Neural cell (in vitro differentiated cells): ENCODE data around the gene PSMA7. TPM values are rescaled to one million over a fixed set of nuclear protein-coding genes. Genes with fewer than 3 reads are reported as not detected.
"Not testable (repeated sequence)": the region's sequence is repeated elsewhere in the genome, so short reads cannot be mapped to it uniquely, and the experiment has no call there.

Source experiments
- H2AFZ ChIP-seq: fragments of 200-600, 300-800 bp; sonication (generic), shearing (Covaris generic); 2 replicates; pipeline ENCODE4 v1.6.0; 2014; ENCODE audit warnings: low read depth, mild to moderate bottlenecking, antibody characterized with exemption, low read length, moderate library complexity
- H3F3A ChIP-seq: fragments of 200-600 bp; shearing (Covaris generic); 2 replicates; pipeline ENCODE4 v1.6.1; 2016; ENCODE audit warnings: mild to moderate bottlenecking, moderate library complexity, mixed read lengths, antibody characterized with exemption, low read length; ENCODE audit not compliant: insufficient read depth, poor library complexity, severe bottlenecking
- H3K27ac ChIP-seq: fragments of 200-600, 300-800 bp; sonication (generic), shearing (Covaris generic); 2 replicates; pipeline ENCODE4 v1.5.1; 2014; ENCODE audit warnings: mild to moderate bottlenecking, low read length, moderate library complexity
- H3K27me3 ChIP-seq: fragments of 300-800, 200-600 bp; sonication (generic), shearing (Covaris generic); 2 replicates; pipeline ENCODE4 v1.6.0; 2014; ENCODE audit warnings: mild to moderate bottlenecking, low read depth, low read length, moderate library complexity; ENCODE audit not compliant: insufficient read depth
- H3K36me3 ChIP-seq: fragments of 300-800, 200-600 bp; sonication (generic), shearing (Covaris generic); 2 replicates; pipeline ENCODE4 v1.5.1; 2014; ENCODE audit warnings: mild to moderate bottlenecking, antibody characterized with exemption, low read length, moderate library complexity; ENCODE audit not compliant: insufficient read depth
- H3K4me2 ChIP-seq: fragments of 300-800, 200-600 bp; sonication (generic), shearing (Covaris generic); 2 replicates; pipeline ENCODE4 v1.6.0; 2014; ENCODE audit warnings: mild to moderate bottlenecking, low read length
- H3K4me3 ChIP-seq: fragments of 300-800, 200-600 bp; sonication (generic), shearing (Covaris generic); 2 replicates; pipeline ENCODE4 v1.5.1; 2014; ENCODE audit warnings: mild to moderate bottlenecking, low read length, moderate library complexity
- H3K79me2 ChIP-seq: fragments of 200-600 bp; shearing (Covaris generic); replicated peaks from 2 replicates; pipeline ENCODE4 v1.6.0; 2014; ENCODE audit warnings: mild to moderate bottlenecking, low read length, moderate library complexity; ENCODE audit not compliant: insufficient read depth
- H3K9ac ChIP-seq: fragments of 300-800, 200-600 bp; sonication (generic), shearing (Covaris generic); 2 replicates; pipeline ENCODE4 v1.6.1; 2016; ENCODE audit warnings: mild to moderate bottlenecking, low read length, mixed read lengths
- H3K9me2 ChIP-seq: fragments of 200-600 bp; shearing (Covaris generic); 2 replicates; pipeline ENCODE4 v1.6.1; 2016; ENCODE audit warnings: mild to moderate bottlenecking, low read length, mixed read lengths; ENCODE audit not compliant: insufficient read depth
- H3K9me3 ChIP-seq: fragments of 200-600, 300-800 bp; sonication (generic), shearing (Covaris generic); 2 replicates; pipeline ENCODE4 v1.6.1; 2016; ENCODE audit warnings: mild to moderate bottlenecking, mixed run types, low read length, moderate library complexity, mixed read lengths
- H4K20me1 ChIP-seq: fragments of 200-600 bp; shearing (Covaris generic); 2 replicates; pipeline ENCODE4 v1.6.1; 2016; ENCODE audit warnings: mild to moderate bottlenecking, mixed run types; ENCODE audit not compliant: insufficient read depth
- EP300 ChIP-seq: fragments of 450-650 bp; conservative IDR thresholded peaks from 2 replicates; pipeline ENCODE4 v1.6.1; 2014; ENCODE audit warnings: antibody characterized with exemption, mild to moderate bottlenecking, moderate library complexity; ENCODE audit not compliant: poor library complexity, severe bottlenecking
- EZH2 ChIP-seq: fragments of 200-600, 300-800 bp; shearing (Covaris generic), sonication (generic); IDR thresholded peaks from 2 replicates; pipeline ENCODE4 v1.6.1; 2014; ENCODE audit warnings: antibody characterized with exemption, low read length, borderline replicate concordance, mild to moderate bottlenecking; ENCODE audit not compliant: insufficient read depth, poor library complexity, severe bottlenecking
- MXI1 ChIP-seq: fragments of 450-650 bp; conservative IDR thresholded peaks from 2 replicates; pipeline ENCODE4 v1.6.1; 2014; ENCODE audit warnings: antibody characterized with exemption, mild to moderate bottlenecking; ENCODE audit not compliant: poor library complexity, severe bottlenecking
- POLR2AphosphoS5 ChIP-seq: IDR thresholded peaks from 2 replicates; pipeline ENCODE4 v1.6.1; 2012
- RAD21 ChIP-seq: fragments of 450-650 bp; conservative IDR thresholded peaks from 2 replicates; pipeline ENCODE4 v1.6.1; 2014; ENCODE audit warnings: antibody characterized with exemption, mild to moderate bottlenecking, moderate library complexity
- SMC3 ChIP-seq: fragments of 450-650 bp; conservative IDR thresholded peaks from 2 replicates; pipeline ENCODE4 v1.6.1; 2014; ENCODE audit warnings: antibody characterized with exemption, mild to moderate bottlenecking, moderate library complexity; ENCODE audit not compliant: poor library complexity
- TAF1 ChIP-seq: IDR thresholded peaks from 2 replicates; pipeline ENCODE4 v1.6.1; 2012; ENCODE audit warnings: low read depth
- polyA plus RNA-seq: library from polyadenylated mRNA; depleted of rRNA; stranded (reverse); fragments of >200 nt; gene quantifications from 2 replicates; pipeline ENCODE4 v1.2.3, GENCODE V29; 2014
- TF ChIP-seq, protein P1 (sequence below): IDR thresholded peaks from 2 replicates; pipeline ENCODE4 v1.6.1; 2012; ENCODE audit warnings: borderline replicate concordance
- TF ChIP-seq, protein P2 (sequence below): fragments of 450-650 bp; IDR thresholded peaks from 2 replicates; pipeline ENCODE4 v1.5.1; 2014; ENCODE audit warnings: antibody characterized with exemption, mild to moderate bottlenecking, moderate library complexity; ENCODE audit not compliant: poor library complexity, severe bottlenecking

Gene PSMA7
- polyA plus RNA-seq, 1 donor from 2014 or later = 874 TPM

DNA sequence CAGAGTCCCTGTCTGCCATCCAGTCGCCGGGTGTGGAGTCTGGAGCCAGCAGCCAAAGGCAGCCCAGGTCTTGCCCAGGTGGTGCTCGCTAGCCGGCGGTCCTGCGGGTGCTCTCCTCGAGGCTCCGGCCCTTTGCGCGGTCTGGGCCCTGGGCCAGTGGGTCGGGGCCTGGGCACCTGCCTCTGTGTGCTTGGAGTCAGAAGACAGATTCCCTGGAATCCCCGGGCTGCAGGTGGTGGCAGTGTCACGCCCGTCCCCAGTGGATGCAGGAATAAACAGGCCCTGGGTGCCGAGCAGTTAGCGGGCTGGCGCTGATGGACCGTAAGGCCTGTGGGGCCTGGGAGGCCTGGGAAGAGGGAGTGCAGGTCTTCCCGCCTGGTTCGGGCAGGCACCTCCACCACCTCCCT, 5.7 kb upstream of the PSMA7 start:
- Histone ChIP-seq H3K27me3 (no peaks in the 10 kb centered on the region), H3K27ac (peak overlapping the region; percentile 64), H2AFZ (no peak overlapping the region), H3F3A (no peaks in the 10 kb centered on the region), H3K36me3 (no peaks in the 10 kb centered on the region), H3K9me2 (no peaks in the 10 kb centered on the region), H3K9me3 (no peaks in the 10 kb centered on the region), H3K9ac (no peak overlapping the region), H4K20me1 (peaks cover 53% of the 10 kb centered on the region), H3K4me3 (peak overlapping the region; percentile 44), H3K4me2 (no peak overlapping the region), H3K79me2 (peaks cover 72% of the 10 kb centered on the region)
- TF ChIP-seq, protein P1, sequence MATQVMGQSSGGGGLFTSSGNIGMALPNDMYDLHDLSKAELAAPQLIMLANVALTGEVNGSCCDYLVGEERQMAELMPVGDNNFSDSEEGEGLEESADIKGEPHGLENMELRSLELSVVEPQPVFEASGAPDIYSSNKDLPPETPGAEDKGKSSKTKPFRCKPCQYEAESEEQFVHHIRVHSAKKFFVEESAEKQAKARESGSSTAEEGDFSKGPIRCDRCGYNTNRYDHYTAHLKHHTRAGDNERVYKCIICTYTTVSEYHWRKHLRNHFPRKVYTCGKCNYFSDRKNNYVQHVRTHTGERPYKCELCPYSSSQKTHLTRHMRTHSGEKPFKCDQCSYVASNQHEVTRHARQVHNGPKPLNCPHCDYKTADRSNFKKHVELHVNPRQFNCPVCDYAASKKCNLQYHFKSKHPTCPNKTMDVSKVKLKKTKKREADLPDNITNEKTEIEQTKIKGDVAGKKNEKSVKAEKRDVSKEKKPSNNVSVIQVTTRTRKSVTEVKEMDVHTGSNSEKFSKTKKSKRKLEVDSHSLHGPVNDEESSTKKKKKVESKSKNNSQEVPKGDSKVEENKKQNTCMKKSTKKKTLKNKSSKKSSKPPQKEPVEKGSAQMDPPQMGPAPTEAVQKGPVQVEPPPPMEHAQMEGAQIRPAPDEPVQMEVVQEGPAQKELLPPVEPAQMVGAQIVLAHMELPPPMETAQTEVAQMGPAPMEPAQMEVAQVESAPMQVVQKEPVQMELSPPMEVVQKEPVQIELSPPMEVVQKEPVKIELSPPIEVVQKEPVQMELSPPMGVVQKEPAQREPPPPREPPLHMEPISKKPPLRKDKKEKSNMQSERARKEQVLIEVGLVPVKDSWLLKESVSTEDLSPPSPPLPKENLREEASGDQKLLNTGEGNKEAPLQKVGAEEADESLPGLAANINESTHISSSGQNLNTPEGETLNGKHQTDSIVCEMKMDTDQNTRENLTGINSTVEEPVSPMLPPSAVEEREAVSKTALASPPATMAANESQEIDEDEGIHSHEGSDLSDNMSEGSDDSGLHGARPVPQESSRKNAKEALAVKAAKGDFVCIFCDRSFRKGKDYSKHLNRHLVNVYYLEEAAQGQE = no peak
- TF ChIP-seq SMC3 = no peak
- TF ChIP-seq, protein P2, sequence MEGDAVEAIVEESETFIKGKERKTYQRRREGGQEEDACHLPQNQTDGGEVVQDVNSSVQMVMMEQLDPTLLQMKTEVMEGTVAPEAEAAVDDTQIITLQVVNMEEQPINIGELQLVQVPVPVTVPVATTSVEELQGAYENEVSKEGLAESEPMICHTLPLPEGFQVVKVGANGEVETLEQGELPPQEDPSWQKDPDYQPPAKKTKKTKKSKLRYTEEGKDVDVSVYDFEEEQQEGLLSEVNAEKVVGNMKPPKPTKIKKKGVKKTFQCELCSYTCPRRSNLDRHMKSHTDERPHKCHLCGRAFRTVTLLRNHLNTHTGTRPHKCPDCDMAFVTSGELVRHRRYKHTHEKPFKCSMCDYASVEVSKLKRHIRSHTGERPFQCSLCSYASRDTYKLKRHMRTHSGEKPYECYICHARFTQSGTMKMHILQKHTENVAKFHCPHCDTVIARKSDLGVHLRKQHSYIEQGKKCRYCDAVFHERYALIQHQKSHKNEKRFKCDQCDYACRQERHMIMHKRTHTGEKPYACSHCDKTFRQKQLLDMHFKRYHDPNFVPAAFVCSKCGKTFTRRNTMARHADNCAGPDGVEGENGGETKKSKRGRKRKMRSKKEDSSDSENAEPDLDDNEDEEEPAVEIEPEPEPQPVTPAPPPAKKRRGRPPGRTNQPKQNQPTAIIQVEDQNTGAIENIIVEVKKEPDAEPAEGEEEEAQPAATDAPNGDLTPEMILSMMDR = no peak
- TF ChIP-seq RAD21 = no peak
- TF ChIP-seq EZH2 = no peak
- TF ChIP-seq EP300 = no peak
- TF ChIP-seq MXI1 = no peak

DNA sequence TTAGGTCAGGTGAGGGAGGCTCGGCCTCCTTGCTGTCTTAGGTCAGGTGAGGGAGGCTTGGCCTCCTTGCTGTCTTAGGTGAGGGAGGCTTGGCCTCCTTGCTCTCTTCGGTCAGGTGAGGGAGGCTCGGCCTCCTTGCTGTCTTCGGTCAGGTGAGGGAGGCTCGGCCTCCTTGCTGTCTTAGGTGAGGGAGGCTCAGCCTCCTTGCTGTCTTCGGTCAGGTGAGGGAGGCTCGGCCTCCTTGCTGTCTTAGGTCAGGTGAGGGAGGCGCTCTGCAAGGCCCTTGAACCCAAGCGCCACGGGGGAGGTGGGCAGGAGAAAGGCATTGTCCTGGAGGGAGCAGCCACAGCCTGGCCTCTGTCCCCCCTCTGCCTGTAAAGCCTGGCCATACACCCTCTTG, 5.2 kb upstream of the PSMA7 start:
- not testable (repeated sequence) for H3K36me3 ChIP-seq, H3K4me3 ChIP-seq, H3K9ac ChIP-seq, H3K27ac ChIP-seq, H3F3A ChIP-seq, H3K9me3 ChIP-seq, H3K9me2 ChIP-seq, H3K27me3 ChIP-seq, H3K4me2 ChIP-seq, H2AFZ ChIP-seq
- peaks cover 53% of the 10 kb centered on the region for H4K20me1 ChIP-seq
- H3K79me2 ChIP-seq = peaks cover 67% of the 10 kb centered on the region

DNA sequence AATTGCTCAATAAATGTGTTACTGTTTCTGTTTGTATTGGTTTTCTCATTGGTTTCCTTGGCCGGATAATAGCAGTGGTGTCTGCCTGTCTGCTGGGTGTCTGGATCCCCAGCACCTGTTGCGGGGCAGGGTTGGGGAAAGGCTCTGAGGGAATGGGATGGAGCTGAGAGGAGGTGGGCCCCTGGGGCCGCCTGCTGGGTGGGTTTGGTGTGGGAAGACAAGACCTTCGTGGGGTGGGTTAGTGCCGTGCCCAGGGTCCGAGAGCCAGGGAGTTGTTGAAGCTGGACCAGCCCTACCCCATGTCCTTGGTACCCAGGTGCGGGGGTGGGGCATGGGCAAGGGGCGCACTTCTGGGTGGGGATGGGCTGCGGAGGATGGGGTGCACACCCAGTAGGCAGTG, 4.3 kb upstream of the PSMA7 start:
- H3K9me3 ChIP-seq = no peaks in the 10 kb centered on the region
- H3K4me2 ChIP-seq = no peak overlapping the region
- H3K27ac ChIP-seq = no peak overlapping the region
- no peak overlapping the region for H2AFZ ChIP-seq
- no peak for TF ChIP-seq SMC3
- TF ChIP-seq, protein P1 = no peak
- TF ChIP-seq, protein P2 = no peak
- no peak for TF ChIP-seq POLR2AphosphoS5
- no peak for TF ChIP-seq RAD21
- no peak for TF ChIP-seq EP300
- TF ChIP-seq MXI1 = no peak
- no peak for TF ChIP-seq TAF1
- TF ChIP-seq EZH2 = no peak
- no peak overlapping the region for H3K9ac ChIP-seq
- H3K9me2 ChIP-seq = no peaks in the 10 kb centered on the region
- H4K20me1 ChIP-seq = peaks cover 53% of the 10 kb centered on the region
- H3K27me3 ChIP-seq = no peaks in the 10 kb centered on the region
- no peaks in the 10 kb centered on the region for H3K36me3 ChIP-seq
- no peak overlapping the region for H3K4me3 ChIP-seq
- peaks cover 60% of the 10 kb centered on the region for H3K79me2 ChIP-seq
- H3F3A ChIP-seq = peaks cover under 1% of the 10 kb centered on the region
